SH-SY5Y (cell line): Measurements from ENCODE around the gene TECR.

Source experiments
- GATA2 ChIP-seq: IDR thresholded peaks from 2 replicates; pipeline ENCODE4 v1.6.1; 2011; ENCODE audit warnings: mild to moderate bottlenecking, low read depth, low read length
- GATA3 ChIP-seq: IDR thresholded peaks from 2 replicates; pipeline ENCODE4 v1.6.1; 2011; ENCODE audit warnings: low read depth, mild to moderate bottlenecking, low read length, moderate library complexity

DNA sequence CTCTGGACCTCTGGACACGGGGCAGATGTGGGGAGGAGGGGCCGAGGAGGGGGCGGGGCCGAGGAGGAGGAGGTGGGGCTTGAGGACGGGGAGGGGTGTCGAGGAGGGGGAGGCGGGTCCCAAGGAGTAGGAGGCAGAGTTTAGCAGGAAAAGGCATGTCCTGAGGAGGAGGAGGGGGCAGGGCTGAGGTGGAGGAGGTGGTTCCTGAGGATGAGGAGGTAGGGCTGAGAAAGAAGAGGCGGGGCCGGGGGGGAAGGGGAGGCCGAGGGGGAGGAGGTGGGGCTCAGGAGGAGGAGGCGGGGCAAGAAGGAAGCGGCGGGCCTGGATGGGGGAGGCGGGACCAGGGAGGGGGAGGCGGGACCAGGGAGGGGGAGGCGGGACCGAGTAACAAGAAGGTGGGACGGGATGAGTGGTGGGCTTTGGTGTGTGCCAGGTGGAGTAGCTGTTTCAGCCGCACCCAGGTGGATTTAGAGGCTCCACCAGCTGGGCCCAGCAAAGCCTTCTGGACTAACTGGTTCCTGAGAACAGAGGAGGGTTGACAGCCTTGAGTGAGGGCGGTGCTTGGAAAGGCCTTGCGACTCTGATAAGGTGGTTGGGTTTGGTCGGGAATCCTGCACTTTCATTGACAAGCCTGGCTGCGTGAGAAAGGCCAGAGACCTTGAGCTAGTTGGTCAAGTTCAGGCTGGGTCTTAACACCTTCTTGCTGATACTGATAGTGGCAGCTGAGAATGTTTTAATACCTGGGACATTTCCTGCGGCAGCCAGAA, 7.7 kb downstream of the TECR start:
- TF ChIP-seq GATA2 = no peak
- no peak for TF ChIP-seq GATA3
